ENCODE results near the gene COPS8. TPM values are rescaled to one million over a fixed set of nuclear protein-coding genes. Genes with fewer than 3 reads are reported as not detected.

COPS8 gene
- total RNA-seq, 1 donor from 2014 or later = 48.1 TPM

DNA sequence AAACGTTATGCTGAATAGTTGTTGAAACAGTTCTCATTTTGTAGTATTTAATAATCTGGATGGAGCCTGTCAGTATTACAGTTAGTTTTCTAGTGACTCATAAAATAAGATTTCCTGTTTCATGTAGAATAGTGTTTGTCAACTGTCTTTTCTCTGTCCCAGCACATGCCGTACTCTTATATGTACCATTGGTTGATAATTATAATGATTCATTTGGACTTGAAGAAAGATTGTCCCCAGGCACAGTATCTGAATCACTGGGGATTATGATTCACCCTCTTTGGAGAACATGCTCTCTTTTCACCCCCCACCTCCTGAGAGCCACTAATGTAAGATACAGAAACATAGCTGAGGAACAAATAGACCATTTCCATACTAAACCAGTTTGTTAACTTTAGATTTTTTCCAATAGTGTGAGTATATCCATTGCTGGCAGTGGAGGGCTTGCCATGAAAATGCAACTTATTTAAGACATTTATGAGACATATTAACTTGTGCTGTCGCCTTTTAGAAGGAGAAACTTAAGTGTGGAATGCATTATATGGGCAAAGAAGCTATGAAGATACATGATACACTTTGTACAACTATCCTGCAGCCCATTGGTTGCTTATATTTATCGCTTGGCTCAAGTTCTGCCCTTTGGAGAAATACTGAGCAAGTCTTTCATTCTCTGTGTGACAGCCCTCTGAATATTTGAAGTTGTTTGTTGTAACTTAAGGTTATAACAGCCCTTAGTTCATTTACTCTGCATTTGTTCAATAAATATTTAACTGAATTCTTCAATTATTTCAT, 12.4 kb downstream of the COPS8 start:
- no peak for DNase-seq (ENCODE audit: low spot score)

DNA sequence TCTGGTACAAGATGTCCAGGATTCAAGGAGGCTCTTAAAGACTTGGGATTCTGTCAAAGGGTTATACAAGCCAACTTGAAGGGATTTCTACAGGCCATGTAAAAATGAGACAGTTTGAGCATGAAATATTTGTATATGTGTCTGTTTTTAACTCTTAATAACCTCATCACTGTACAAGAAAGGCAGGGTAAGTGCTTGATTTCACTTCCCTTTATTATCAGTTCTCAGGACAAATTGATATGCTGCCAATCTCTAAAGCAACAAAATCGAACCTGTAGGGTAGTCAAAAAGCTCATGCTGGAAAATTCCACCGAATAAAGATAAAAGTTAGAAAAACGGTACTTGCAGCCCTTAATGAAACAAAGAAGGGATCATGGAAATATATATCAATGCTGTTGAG, 14.1 kb downstream of the COPS8 start:
- no peak for DNase-seq (ENCODE audit: low spot score)

DNA sequence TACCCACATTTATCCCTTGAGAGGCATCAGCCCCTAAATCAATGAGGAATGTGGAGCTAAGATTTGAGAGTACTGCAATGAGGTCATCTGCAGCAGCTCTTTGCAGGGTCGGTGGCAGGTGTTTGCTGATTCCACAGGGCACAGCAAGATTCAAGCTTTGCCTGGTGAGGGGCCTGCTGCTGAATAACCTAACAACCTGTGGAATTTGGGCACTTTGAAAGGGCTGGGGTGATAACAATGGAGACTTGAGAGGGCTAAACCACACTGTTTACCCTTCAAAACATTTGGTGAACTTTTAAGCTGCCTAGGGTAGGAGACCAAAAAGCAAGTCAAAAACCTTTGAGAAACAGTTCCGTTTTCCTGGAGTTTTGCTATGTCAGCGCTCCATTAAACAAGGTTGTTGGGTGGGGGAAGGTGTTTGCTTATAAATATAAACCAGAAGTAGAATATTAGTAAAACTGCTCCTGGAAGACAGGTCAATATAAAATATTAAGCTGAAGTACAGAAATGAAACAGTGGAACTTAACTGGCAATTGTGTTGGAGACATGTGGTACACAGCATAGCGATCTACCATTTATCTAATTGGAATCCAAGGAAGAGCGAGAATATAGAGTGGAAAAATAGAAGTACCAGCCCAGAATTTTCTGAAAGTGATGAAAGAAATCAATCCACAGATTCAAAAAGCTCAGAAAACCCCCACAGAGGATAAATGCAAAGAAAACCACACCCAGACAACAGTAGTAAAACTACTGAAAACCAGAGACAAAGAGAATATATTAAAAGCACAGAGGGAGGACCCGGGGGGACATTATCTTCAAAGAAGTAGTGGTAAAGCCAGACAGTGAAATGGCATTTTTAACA, 15.7 kb downstream of the COPS8 start:
- no peak for DNase-seq (ENCODE audit: low spot score)

DNA sequence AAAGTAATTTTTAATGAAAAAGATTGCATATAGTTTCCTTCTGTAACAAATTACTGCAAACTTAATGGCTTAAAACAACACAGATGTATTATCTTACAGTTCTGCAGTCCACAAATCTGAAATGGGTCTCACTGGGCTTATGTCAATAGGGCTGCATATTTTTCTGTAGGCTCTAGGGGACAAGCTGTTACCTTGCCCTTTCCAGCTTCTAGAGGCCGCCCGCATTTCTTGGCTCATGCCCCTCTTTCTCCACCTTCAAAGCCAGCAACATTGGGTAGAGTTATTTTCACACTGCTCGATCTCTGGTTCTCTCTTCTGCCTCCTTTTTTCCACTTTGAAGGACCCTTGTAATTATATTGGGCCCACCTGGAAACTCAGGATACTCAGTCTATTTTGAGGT, 16.7 kb downstream of the COPS8 start:
- DNase-seq (ENCODE audit: low spot score) = no peak

DNA sequence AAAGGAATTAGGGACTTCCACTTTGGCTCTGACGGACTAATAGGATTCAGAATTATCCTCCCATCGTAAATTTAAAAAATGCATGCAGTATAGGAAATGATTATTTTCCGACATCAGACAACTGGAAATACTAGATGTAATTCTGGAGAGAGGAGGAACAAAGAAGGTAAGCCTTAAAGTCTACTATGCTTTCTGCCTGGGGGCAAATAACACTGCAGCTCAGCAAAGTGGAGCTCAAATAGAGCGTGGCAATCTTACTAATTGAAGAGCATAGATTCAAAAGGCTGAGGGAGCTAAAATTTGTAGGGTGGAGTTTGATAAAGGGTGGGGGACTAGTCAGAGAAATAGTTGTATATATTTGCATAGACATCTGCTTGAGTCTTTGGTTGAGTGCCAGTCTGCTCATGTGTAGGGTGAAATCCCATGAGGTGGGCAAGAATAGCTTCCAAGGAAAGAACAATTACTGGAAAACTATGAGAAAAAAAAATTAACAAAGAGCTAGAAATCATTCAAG, 23.8 kb downstream of the COPS8 start:
- no peak for DNase-seq (ENCODE audit: low spot score)

DNA sequence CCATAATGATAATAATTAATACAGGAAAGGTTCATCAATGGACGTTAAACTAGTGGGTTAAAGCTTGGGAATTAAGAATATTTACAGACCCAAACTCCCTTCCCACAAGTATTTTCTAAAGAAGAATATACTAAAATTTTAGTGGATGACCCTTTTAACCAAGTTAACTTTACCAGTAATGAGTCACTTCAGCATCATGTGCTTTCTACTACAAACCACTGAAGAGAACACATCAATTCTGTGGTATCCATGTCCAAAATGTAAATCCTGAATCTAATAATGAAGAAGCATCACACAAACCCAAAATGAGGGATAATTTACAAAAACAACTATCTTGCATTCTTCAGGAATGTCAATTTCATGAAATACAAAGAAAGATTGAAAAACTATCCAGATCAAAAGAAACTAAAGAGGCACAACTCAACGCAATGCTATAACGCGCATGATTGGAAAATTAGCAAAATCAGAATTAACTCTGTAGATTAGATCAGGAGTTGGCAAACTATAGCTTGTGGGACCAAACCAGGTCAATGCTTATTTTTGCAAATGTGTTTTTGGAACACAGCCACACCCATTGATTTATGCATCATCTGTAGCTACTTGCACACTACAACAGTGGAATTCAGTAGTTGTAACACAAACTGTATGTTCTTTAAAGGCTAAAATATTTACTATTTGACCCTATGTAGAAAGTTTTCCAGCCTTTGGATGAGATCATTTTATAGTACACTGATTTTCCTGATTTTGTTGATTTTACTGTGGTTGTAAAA, 27.5 kb downstream of the COPS8 start:
- DNase-seq (ENCODE audit: low spot score) = no peak

DNA sequence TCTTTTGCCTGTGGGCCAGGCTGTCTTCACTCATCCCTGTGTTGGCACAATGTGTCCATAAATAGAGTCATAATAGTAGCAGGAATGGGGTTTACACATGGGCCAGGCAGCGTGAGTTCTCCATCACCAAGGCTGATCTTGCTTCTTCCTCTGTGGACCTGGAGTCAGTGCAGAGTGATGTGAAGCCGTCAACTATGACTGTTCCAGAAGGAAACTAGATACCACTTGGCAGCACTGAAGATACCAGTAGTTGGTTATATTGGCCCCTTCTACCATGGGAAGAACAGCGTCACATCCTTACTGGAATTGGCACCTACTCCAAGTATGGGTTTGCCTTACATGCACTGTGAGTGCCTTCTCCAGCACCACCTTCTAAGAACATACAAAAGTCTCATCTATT, 30.2 kb downstream of the COPS8 start:
- DNase-seq (ENCODE audit: low spot score) = no peak

DNA sequence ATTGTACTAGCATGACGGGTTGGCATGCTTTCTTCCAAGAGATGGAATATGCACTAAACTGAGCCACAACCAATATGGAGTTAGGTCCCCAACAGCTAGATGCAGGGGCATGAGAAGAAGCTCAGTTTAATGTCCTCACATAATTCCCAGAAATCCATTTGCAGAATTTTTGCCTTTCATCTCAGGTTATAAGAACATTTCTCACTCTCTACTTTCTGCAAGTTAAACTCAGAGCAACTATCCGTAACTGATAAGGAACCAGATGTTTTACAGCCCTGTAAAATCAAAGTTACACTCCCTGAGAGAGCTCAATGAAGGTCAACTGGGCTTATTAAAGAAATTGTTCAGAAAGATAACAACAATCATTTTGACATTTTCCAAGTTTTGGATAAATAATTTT, 30.7 kb downstream of the COPS8 start:
- no peak for DNase-seq (ENCODE audit: low spot score)

DNA sequence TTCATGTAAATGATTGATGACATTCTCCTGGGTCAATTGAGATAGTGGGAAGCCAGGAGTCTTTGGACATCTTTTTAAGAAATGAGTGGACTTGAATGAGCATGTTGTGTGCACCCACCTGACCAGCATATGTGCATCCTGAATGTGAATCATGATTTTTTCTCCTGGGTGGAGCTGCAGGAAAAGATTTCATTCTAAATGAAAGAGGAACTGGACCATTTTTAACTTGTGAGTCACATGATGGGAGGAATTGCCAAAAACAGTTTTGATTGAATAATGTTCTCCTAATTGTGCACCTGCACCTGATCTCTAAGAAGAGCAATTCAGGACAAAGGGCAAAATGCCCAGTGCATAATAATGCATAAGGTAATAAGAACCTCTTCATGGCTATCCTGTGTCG, 32.3 kb downstream of the COPS8 start:
- no peak for DNase-seq (ENCODE audit: low spot score)

DNA sequence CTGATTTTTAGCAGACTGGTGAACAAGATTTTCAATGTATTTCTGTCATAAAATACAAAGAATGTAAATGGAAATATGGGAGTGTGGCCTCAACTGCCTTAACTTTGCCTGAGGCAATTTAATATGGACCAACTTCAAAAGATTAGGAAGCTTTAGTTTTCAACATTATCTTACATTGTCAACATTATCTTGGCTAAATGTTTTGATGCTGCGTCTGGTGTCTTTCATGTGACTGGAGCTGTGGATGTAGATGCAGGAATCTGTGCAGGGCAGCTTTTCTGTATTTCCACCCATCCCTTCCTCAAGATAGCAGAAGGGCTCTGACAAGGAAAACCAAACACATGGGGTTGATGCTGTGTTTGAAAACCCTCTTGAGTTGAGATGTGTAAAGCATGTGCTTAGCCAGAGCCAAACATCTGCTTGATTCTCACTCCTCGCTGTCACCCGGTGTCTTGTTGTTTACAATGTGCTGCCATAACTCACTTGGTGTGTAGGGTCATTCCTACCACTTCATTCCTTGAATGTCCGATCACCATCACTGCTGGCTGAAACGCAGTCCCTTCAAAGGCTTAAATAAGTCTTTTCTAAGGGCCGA, 33.0 kb downstream of the COPS8 start:
- no peak for DNase-seq (ENCODE audit: low spot score)

DNA sequence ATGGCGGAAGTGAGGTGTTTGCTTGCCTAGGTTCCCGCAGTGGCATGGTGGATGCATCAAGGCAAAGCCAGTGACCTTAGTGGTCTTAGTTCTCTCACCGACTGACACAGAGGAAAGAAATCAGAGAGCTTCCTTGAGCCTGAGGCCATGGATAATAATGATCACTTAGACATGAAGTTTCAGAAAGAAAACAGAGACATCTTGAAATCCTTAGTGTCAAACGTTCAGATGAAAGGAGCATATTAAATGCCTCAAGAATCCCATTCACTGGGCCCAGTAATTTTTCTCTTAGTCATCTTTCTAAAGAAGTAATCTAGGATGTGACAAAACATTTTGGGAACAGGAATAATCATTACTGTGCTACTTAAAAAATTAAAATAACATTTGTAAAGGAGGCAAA, 35.2 kb downstream of the COPS8 start:
- no peak for DNase-seq (ENCODE audit: low spot score)

DNA sequence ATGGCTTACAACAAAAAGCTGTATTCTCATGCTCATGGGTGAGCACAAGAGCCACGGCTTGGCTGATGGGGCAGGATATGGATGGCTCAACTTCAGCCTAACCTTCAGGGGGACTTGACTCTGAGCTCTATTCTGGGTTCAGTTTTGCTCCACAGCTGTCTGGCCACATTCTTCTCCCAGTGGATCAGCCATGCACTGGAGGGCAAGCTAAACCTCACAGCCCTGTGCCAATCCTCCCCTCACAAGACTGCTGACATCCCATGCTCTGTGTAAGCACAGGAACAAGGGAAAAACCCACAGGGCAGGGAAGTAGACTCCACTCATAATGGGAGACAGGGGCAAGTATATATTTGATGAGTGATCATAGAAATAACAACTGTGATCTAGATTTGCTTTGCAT, 35.6 kb downstream of the COPS8 start:
- DNase-seq (ENCODE audit: low spot score) = no peak

DNA sequence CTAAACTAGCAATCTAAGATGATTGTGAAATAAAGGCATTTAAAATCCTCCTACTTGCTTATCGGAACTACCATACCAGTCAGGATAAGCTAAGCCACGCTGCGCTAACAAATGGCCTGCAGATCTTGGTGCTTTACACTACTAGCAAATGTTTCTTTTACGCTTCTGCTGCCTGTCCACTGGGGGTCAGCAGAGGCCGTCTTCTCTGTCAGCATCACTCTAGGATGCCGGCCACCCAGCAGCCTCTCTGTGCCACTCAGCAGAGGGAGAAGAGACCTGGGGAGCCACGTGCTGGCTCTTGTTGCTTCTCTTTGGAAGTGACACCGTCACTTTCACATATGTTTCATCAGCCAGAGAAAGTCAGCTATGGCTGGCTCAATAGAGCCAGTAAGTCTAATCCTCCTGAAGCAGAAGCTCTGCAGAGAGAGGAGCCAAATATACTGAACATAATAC, 36.6 kb downstream of the COPS8 start:
- DNase-seq (ENCODE audit: low spot score) = peak; percentile 44

DNA sequence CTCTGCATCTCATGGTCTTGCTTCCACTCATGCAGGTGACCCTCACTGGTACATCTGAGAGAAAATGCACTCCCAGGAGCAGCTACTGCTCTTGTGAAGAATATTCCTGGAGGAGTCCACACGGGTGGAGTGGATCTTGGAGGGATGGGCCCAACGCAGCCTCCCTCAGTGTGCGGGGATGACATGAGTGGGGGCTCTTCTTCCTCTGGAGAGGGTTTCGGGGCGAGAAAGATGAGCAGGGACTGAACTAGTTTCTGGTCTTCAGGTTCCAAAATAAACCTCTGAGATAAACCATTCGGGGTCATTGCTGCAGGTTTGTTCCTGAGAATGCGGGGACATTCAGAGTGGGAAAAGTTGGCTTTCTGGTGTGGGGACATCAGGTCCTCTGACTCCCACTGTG, 39.1 kb downstream of the COPS8 start:
- no peak for DNase-seq (ENCODE audit: low spot score)

DNA sequence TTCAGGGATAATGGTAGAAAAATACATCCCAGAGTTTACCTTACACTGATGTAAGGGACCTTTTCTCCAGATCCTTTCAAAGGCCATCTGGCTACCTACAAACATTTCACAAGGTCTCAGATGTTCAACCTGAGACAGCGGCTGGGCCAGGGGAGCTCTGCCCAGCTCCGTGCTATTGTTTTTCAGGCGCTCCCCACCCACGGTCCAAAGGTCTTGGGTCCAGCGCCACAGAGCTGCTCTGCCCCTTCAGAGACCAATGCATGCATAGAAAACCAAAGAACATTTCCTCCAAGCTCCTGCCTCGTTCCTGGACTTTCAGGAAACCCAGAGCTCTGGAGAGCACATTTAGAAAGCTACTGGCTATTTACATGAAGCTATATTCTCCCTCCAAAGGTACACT, 40.3 kb downstream of the COPS8 start:
- DNase-seq (ENCODE audit: low spot score) = peak; percentile 76

DNA sequence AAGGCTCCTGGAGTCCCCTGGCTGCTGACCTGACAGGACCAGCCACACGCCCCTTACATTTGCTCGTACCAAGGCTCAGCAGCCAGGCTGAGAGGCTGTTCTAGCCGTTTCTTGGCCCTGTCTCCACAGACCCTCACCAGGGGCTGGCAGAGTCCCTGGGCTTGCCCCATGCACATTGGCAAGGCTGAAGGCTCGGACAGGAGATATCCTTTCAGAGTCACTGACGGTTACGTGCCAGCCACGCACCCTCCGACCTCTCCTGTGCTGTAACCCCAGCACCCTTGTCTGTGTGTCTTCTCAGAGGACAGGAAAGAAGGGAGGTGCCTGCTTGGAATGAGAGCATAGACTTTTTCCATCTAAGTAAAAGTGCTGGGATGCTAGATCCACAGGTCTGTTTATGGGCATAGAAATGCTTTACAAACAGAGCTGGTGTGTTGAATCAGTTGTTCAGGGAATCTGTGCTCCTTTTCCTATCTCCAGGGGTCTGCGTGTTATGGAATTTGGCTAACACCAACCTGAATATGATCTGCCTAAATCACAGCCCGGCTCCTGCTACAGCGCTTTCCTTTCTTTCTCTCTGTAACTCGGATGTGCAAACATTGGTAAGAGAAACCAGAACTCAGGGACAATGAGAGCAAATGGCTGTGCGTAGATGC, 41.0 kb downstream of the COPS8 start:
- no peak for DNase-seq (ENCODE audit: low spot score)

DNA sequence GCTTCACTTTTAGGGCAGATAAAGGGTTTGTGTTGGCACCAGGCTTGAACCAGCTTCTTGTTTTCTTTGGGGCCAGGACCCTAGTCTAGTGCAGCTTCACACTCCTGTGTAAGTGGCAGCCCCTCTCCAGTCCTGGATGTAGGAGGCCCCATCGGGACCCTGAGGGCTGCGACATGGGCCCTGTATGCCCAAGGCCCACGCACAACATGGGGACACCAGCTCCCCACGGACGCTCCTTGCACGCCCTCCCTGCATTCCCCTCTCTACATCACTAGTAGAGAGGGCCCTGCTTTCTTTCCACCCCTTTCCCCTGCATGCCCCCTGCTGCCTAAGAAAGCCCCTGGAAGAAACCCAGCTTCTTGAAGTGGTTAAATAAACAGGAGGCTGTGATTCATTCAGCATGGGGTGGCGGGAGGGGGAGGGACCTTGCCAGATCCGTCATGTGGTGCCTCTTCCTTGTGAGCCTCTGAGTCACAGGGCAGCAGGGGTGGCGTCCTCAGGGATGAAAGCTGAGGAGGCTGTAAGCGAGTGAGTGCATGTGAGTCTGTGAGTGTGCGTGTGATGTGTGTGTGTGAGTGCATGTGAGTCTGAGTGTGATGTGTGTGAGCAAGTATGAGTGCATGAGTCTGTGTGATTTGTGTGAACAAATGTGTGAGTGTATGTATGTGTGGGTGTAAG, 42.5 kb downstream of the COPS8 start:
- peak; percentile 96 for DNase-seq (ENCODE audit: low spot score)

DNA sequence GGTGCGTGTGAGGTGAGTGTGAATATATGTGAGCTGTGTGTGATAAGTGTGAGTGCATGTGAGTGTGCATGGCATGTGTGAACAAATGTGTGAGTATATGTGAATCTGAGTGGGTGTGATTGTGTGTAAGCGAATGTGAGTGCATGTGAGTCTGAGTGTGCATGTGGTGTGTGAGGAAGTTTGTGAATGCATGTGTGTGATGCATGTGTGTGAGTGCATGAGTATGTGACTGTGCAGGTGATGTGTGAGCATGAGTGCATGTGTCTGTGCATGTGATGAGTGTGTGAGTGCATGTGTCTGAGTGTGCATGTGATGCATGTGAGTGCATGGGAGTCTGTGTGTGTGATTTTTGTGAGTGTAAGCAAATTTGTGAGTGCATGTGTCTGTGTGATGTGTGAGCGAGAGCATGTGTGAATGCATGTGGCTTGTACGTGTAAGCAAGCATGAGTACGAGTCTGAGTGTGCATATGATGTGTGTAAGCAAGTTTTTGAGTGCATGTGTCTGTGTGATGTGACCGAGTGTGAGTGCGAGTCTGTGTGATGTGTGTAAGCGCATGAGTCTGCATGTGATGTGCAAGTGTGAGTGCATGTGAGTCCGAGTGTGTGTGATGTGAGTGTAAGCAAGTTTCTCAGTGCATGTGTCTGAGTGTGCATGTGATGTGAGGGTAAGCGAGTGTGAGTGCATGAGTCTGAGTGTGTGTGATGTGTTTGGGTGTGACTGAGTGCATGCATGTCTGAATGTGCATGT, 43.3 kb downstream of the COPS8 start:
- DNase-seq (ENCODE audit: low spot score) = no peak

DNA sequence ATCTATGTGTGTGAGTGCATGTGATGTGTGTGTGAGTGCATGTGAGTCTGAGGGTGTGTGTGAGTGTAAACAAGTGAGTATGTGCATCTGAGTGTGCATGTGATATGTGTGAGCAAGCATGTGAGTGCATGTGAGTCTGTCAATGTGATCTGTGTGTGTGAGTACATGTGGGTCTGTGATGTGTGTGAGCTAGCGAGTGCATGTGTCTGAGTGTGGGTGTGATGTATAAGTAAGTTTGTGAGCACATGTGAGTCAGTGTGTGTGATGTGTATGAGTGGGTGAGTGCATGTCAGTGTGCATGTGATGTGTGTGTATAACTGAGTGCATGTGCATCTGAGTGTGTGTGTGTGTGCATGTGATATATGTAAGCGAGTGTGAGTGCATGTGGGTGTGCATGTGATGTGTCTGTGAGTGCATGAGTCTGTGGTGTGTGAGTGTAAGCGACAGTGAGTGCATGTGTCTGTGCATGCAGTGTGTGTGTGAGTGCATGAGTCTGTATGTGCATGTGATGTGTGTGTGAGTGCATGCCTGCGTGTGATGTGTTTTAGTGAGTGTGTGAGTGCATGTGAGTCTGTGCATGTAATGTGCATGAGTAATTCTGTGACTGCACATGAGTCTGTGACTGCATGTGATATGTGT, 44.1 kb downstream of the COPS8 start:
- no peak for DNase-seq (ENCODE audit: low spot score)
